ENCODE measurements around the gene SEMA3C.

DNA sequence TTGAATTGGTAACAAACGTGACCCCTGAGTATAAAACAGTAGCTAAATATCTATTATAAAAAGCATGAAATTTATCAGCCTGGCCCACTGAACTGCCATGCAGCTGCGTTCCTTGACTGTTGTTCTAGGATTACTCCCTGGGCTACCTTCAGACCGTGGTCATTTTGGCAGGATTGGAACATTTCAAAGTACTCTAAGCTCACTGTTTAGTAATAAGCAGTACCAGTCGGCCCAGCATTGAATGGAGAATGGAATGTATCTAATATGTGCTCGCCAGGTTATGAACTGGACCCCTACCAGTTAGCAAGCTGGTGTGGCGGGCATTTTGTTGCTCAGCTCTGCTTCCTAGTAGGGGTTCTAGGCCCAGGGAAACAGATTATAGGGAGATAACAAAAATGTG is 112.2 kb downstream of the SEMA3C start:
- TF ChIP-seq, protein P1, sequence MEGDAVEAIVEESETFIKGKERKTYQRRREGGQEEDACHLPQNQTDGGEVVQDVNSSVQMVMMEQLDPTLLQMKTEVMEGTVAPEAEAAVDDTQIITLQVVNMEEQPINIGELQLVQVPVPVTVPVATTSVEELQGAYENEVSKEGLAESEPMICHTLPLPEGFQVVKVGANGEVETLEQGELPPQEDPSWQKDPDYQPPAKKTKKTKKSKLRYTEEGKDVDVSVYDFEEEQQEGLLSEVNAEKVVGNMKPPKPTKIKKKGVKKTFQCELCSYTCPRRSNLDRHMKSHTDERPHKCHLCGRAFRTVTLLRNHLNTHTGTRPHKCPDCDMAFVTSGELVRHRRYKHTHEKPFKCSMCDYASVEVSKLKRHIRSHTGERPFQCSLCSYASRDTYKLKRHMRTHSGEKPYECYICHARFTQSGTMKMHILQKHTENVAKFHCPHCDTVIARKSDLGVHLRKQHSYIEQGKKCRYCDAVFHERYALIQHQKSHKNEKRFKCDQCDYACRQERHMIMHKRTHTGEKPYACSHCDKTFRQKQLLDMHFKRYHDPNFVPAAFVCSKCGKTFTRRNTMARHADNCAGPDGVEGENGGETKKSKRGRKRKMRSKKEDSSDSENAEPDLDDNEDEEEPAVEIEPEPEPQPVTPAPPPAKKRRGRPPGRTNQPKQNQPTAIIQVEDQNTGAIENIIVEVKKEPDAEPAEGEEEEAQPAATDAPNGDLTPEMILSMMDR (IDR thresholded peaks at IDR 0.05; ENCODE audit: insufficient read depth, low read depth, low read length), result no peak
- no peak for TF ChIP-seq EZH2 (IDR thresholded peaks at IDR 0.05; ENCODE audit: insufficient read depth, low read length)
